HG03460 (cell line): ENCODE data around the gene GSTT4.
"Not testable (repeated sequence)": the region's sequence is repeated elsewhere in the genome, so short reads cannot be mapped to it uniquely, and the experiment has no call there.

ENCODE experiments used
- ATAC-seq: cut with Tn5 transposase; IDR thresholded peaks from one replicate; pipeline ENCODE4 v1.9.1; 2021; ENCODE audit not compliant: unreplicated experiment

GSTT4 gene

DNA sequence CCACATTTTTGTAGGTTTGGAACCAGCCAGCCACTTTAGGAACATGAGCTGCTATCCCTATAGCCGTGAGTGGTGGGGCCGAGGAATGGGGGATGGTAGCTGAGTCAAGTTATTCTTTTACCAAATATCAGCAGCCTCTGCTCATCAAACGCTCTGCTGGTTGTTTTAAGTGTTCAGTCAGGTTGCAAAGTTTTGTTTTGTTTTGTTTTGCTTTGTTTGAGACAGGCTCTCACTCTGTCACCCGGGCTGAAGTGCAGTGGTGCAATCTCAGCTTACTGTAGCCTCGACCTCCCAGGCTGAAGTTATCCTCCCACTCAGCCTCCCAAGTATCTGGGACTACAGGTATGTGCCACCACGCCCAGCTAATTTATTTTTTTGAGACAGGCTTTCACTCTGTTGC lies 20.2 kb upstream of the GSTT4 start:
- no peak for ATAC-seq

DNA sequence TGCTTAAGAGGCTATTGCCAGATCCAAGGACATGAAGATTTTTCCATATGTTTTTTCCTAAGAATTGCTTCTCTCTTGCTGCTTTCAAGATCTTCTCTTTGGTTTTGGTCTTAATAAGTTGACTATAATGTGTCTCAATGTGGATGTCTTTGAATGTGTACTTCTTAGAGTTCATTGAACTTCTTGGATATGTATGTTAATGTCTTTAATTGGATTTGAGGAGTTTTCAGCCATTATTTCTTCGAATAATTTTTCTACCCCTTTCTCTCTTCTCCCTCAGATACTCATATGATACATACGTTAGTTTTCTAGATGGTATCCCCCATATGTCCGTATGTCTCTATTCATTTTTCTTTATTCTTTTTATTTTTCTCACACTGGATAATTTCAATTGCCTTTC lies 19.1 kb upstream of the GSTT4 start:
- ATAC-seq, result no peak

DNA sequence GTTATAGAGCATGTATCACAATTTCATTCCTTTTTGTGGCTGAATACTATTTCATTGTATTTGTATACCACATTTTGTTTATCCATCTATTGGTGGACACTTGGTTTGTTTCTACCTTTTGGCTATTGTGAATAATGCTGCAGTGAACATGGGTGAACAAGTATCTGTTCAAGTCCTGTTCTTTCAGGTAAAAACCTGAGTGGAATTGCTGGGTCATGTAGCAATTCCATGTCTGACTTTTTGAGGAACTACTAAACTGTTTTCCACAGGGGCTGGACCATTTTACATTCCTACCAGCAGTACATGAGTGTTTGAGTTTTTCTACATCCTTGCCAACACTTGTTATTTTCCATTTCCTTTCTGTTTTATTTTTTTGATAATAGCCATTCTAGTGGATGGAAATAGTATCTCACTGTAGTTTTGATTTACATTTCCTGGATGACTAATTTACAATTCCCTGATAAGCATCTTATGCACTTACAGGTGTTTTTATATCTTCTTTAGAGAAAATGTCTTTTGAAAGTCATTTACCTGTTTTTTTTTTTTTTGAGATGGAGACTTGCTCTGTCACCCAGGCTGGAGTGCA lies 18.0 kb upstream of the GSTT4 start:
- ATAC-seq, result no peak

DNA sequence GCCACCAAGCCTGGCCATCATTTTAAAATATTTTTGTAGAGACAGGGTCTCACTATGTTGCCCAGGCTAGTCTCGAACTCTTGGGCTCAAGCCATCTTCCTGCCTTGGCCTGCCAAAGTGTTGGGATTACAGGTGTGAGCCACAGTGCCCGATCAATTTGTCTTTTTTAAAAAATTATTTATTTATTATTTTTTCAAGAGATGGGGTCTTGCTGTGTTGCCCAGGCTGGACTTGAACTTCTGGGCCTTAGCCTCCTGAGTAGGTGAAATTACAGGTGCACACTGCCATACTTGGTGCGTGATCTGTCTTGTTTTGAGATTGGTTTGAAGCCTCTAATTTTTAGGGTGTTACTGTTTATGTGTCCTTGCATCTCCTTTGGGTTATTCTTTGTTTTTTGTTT lies 16.1 kb upstream of the GSTT4 start:
- no peak for ATAC-seq

DNA sequence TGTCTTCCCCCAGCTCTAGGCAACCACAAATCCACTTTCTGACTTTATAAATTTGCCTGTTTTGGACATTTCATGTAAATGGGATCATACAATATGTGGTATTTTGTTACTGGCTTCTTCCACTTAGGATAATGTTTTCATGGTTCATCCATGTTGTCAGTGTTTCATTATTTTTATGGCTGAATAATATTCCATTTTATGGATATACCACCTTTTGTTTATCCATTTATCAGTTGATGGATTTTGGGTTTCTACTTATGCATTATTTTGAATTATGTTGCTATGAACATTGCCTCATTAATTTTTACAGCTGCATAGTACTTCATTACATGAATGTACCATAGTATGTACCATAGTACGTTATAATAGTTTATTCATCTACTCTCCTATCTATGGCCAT lies 10.9 kb upstream of the GSTT4 start:
- no peak for ATAC-seq

DNA sequence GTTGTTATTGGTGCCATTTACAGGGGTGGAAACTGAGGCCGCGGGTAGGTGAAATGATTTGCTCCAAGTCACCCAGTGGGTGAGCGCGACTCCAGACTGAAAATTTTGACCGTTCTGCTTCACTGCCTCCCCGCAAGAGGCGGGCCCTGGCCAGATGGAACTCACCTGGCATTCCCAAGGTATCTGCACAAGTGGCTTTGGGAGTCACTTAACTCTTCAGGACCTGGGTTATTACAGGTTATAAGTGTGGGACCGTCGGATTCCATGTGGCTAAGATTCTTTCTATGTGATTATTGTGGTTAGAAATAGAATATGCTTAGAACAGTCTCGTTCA lies 6.4 kb upstream of the GSTT4 start:
- ATAC-seq, result no peak

DNA sequence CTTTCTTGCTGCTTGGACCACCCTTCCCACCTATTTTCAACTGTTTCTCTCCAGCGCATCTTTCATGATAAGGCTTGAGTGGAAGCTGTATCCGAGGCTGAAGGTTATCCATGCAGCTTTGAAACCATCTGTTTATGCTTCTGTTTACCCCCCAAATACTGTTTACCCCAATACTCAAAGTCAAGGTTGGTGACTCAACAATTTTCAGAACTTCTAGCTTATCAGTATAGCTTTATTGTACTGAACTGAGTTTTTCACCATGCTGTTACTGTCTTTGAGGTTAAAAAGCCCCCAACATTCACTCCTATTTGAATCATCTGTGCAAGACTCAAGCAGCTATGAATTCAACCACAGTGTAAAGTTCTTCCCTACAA lies 4.8 kb upstream of the GSTT4 start:
- no peak for ATAC-seq

DNA sequence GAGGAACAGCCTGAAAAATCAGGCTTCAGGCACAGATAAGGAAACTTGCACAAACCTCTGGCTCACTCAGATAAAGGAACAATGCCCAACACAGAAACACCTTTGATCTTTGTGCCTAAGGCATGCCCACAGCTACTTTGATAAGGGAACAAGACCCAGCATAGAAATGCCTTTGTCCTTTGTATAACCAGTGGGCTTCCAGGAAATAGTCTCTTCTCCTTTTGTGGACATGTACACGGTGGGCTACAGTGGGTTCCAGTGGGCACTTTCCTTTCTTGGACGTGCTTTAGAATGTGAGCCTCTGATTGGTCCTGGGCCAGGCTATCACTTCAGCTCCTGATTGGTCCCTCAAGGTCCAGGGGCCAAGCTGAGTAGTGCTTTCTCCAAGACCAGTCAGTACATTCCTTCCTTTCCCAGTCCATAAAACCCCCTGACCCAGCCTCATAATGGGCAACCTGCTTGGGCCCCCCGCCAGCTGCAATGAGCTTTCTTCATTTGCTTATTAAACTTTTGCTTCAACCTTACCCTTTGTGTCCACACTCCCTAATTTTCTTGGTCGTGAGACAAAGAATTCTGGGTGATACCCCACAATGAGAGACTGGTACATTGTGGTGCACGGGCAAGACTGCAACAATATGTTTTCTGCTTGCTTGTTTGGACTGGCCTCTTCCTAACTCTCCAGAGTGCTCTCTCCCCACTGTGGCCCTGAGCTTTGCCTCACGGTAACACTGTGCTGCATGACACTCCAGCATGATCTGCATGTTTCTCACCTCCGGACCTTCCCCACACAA lies 4.2 kb upstream of the GSTT4 start:
- no peak for ATAC-seq

DNA sequence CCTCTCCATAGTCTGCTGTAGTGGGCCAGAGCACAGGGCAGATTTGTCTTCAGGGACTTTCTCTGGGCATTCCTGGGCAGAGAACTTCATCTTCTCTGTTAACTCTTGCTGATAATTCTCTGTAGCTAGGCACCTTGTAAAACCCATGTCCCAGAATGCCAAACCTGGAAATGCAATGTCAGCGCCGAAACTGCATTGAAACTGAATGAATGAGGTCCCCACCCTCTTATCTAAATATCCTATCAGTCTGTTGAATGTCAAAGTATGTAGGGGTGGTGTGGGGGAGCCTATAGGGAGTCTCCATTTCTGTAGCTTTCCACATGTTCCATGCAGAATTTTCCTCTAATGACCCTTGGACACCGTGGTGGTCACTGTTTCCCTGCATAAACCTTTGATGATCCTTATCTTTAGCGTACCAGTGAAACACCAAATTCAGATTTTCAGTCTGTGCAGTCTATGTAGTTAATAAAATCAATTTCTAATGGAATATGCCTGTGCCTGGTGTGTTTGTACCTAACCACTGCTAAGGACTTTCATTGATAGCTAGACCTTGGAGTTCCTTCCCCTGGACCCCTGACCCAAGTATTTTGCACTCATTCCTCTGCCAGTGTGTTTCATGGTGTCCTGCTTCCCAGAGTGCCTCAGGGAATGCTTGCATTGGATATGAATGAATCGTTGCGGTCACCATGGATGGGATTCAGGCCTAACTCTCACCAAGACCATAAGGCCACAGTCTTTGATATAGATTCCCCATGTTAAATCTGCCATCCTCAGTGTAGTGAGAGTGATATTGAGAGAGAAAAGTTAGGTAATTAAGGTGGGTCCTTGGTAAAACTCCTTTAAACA lies 3.4 kb upstream of the GSTT4 start:
- no peak for ATAC-seq

DNA sequence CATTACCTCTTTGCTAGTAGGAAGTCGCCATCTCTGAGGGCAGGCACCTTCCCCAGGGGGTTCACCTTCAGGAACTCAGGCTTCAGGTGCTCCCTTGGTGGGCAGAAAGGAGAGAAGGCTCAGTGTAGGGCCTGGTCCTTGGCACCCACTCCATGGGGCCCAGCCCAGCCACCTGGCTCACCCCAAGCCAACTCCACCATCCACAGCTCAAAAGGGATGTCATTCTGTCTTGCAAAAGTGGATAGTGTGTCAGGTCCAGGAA lies 2.7 kb upstream of the GSTT4 start:
- no peak for ATAC-seq

DNA sequence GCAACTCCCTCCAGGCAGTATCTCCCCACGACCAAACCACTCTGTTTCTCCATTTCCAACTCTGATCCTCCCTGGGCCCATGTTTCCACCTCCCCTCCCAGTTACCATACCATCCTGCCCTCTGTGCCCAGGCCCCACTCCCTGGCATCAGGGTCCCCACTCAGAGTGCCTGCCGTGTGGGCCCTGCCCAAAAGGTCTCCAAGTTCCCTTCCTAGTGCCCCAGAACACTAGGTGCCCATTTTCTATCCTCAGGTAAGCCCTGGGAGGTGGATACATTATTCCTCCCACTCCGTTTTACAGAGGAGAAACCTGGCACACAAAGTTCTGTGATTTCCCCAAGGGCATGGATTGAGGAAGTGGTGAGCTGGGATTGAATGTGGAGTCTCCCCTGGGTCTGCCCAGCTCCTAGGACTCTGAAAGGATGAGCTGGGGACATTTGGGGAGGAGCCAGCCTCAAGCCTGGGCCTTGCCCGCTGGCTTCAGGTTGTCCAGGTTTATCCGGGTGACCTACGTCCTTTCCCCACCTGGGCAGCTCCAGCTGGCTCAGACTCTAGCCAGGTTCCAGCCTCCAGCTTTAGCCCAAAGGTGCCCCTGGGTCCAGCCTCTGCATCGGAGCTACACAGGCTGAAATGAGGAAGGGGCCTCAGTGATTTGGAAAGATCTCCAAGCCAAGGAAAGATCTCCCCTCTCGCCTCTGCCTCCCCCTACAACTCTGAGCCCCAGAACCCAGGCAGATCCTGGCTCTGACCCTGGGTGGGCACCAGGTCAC lies 2.2 kb upstream of the GSTT4 start:
- no peak for ATAC-seq

DNA sequence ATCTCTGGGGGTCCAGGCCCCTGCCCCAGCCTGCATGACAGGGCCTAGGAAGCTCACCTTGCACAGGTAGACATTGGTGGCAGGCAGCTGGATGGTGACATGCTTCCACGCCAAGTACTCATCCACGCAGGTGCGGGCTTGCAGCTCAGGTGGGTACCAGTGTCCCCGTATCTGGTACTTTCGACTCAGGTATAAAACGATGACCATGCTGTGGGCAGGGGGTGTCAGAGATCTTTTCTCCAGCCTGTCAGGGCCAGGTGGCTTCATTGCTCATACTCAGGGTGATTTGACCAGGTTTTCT lies 1.6 kb upstream of the GSTT4 start:
- ATAC-seq, result no peak

DNA sequence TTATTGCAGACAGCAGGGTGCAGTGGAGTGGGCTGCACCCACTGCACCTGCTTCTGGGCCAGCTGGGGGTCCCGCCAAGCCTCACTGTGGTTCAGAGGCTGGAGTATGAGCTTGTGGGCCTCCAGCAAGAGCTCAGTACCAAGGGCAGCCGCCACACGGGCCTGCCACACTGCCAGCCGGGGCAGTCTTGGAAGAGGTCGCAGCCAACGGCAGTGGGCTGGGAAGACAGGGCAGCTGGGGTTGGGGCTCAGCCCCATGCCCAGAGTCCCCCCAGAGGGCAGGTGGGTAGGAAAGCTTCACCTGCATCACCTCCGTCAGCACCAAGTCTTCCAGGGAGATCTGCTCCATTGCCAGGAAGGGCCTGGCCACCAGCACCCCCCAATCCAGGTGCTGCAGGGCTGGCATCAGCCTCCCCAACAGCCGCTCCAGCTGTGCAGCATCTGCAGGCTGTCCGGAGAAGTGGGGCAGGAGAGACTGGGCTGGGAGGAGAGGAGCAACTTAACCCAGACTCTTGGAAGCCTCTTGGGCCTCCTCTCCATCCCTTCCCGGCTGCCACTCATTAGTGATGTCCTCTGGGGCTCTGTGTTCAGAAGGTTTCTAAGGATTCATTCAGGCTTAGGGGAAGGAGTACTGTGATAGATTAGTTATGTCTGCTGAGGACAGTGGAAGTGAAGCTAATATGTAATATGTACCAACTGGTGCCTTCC lies 1.1 kb upstream of the GSTT4 start:
- ATAC-seq, result no peak

DNA sequence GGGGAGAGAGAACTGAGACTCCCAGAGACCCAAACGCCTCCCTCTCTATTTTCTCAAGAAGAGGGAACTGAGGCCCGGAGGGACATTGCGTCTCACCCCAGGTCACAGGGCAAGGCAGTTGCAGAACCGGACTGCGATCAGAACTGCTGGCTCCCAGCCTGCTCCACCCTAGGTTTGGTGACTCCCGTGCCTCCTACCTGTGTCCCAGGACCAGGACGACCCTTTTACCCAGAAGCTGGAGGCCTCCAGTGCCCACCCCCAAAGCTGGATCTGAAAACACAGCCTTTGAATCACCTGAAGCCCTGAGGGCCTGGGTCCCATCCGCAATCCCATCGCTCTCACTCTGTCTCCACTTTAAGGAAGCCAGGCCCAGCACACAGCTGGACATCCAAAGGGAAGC lies 1.4 kb downstream of the GSTT4 start:
- ATAC-seq, result no peak

DNA sequence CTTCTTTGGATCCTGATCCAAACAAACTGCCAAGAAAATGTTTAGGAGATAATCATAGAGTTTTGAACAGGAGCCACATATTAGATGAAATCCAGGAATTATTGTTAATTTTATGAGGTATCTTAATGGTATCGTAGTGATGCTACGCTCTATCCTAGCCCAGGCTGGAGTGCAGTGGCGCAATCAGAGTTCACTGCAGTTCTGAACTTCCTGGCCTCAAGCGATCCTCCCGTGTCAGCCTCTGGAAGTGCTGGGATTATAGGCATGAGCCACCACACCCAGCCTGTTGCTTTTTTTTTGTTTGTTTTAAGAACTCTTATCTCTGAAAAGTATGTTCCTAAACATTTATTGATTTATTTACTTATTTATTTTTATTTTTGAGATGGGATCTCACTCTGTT lies 2.4 kb downstream of the GSTT4 start:
- ATAC-seq, result no peak

DNA sequence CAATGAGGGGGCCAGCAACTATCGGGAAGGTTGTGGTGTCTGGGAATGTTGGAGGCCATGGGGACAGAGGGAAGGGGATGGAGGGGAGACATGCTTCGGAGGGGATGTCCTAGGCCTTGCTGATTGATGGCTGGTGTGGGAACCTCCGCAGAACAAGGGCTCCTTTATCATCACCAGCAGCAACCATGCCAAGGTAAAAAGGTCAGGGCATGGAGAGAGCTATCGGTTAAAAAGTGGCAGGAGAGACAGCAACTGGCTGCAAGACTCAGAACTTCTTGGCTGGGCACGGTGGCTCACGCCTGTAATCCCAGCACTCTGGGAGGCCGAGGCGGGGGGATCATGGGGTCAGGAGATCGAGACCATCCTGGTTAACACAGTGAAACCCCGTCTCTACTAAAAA lies 3.0 kb downstream of the GSTT4 start:
- no peak for ATAC-seq

DNA sequence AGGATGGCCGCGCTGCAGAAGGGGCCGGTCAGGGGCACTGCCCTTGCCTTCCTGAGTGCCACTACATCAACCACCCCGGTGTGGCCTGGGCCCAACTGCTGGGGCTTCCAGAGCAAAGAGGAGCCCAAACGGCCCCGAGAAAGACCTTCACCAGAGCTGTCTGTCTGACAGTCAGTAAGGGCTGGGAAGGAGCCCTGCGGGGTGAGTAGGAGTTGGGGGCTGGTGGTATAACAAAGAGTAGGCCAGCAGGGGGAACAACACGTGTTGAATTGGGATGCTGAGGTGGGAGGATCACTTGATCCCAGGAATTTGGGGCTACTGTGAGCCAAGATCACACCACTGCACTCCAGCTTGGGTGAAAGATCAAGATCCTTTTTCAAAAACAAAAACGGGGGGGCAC lies 3.9 kb downstream of the GSTT4 start:
- no peak for ATAC-seq

DNA sequence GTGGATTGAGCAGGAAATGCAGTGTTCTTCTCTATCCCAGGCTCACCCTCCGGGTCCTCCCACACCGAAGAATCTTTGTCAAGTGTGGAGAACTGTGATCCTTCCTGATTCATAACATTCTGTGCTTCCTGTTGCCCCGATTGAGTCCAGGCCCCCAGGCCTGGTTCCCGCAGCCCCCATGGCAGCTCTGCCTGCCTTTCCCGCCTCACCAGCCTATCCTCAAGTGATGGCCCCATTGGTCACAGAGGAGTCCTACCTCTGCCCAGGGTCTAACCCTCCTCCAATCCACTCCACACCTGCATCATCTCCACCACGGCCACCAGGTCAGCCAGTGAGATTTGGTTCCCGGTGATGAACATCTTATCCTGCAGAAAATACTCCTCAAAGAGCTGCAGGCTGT lies 5.5 kb downstream of the GSTT4 start:
- not testable (repeated sequence) for ATAC-seq

DNA sequence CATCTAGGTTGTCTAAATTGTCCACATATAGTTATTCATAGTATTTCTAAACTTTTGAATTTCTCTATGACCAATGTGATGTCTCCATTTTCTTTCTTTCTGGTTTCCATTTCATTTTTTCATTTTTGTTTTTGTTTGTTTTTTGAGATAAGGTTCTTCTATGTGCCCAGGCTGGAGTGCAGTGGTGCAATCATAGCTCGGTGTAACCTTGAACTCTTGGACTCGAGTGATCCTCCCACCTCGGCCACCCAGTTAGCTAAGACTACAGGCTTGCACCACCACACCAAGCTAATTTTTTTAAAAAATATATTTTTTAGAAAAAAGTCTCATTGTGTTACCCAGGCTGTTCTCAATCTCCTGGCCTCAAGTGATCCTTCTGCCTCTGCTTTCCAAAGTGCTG lies 8.2 kb downstream of the GSTT4 start:
- ATAC-seq, result no peak

DNA sequence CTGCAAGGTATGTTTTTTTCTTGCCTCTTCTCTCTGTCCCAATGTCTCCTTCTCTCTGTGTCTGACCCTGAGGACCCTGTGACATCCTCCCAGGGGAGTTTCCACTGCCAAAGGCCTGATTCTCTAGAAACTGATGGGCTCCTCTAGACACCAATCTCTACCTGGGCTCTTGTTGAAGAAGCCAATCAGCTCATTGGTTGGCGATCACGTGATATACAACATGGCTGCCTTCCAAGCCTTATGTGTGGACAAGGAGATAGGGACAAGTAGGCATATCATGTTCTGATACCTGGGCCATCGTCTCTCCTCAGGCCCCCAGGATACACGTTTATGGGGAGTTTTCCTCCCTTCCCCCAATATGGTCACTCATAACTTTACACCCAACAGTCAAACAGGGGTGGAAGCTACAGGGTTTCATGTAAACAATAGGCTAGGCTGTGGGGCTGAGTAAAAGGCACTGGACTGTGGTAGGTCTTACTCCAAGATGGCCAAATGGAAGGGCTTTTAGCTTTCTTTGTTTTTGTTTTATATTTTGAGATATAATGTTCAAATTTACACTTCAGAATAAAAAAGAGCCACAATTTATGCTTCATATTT lies 11.6 kb downstream of the GSTT4 start:
- not testable (repeated sequence) for ATAC-seq

DNA sequence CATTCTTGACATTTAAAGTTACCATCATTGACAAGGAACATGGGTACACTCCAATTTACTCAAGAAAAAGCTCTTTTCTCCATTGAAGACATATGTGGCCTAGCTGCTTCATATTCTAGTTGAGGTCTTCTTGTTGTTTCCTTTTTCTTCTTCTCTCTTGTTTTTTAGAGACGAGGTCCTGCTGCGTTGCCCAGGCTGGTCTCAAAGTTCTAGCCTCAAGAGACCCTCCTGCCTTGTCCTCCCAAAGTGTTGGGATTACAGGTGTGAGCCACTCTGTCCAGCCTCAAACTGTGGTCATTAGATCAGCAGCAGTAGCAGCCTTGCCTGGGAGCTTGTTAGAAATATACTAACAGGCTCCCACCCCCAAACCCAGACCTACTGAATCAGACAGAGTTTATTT lies 12.2 kb downstream of the GSTT4 start:
- not testable (repeated sequence) for ATAC-seq
